HG03103 (cell line): ENCODE results near the gene TMEM43.
"Not testable (repeated sequence)": the region's sequence is repeated elsewhere in the genome, so short reads cannot be mapped to it uniquely, and the experiment has no call there.

Experiments used
- ATAC-seq: cut with Tn5 transposase; IDR thresholded peaks from one replicate; pipeline ENCODE4 v1.9.1; 2021; ENCODE audit warnings: low read depth; ENCODE audit not compliant: unreplicated experiment

TMEM43 gene

DNA sequence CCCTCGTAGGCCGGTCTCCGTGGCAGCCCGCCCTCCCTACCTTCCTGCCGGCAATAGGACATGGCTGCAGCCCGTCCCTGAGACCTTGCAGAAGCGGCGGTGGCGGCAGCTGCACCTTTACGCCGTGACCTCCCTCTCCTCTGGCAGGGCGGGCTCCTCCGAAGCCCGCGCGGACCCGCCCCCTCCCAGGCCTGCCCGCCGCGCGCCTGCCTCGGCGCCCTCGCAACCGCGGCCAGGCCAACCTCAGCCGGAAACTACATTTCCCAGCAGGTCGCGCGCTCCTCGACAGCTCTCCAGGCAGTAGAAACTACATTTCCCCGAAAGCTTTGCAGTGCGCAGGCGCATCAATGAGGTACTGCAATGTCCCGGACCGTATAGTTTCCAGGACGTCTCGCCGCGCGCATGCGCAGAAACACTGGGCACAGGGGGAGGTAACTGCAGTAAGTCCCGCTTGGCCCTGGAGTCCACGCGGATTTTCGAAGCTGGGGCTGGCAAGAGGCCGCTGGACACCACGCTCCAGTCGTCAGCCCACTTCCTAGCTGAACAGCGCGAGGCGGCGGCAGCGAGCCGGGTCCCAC lies at the start of gene TMEM43, which contains the start of gene CHCHD4:
TMEM43 (plus strand) TSS at position 438 of the 578 bp plus-strand sequence. CDS start 142 bp downstream, outside the sequence.
CHCHD4 (minus strand) TSS at position 256 of the 578 bp plus-strand sequence; CDS start at position 62, 194 bp downstream.
- ATAC-seq = peak; percentile 85

DNA sequence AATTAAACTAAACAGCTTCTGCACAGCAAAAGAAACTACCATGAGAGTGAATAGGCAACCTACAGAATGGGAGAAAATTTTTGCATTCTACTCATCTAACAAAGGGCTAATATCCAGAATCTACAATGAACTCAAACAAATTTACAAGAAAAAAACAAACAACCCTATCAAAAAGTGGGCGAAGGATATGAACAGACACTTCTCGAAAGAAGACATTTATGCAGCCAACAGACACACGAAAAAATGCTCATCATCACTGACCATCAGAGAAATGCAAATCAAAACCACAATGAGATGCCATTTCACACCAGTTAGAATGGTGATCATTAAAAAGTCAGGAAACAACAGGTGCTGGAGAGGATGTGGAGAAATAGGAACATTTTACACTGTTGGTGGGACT lies 49.6 kb upstream of the TMEM43 start:
- ATAC-seq = not testable (repeated sequence)

DNA sequence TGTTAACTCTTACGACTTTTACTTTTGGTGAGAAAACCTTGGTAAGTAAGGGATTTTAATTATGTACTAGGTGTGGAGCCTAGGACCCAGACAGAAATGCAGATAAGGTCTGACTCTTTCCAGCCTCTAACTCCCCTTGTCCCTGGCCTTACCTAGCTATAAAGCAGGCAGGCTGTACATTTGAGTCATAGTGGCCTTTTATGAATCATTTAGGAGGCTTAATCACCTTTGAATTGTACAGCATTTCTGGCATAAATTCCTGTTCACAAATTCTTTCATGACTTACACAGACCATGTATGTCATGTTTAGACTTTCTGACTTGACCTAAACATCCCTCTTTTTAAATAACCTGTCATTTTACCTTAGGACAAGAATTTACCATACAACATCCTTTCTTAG lies 47.5 kb upstream of the TMEM43 start:
- ATAC-seq = no peak

DNA sequence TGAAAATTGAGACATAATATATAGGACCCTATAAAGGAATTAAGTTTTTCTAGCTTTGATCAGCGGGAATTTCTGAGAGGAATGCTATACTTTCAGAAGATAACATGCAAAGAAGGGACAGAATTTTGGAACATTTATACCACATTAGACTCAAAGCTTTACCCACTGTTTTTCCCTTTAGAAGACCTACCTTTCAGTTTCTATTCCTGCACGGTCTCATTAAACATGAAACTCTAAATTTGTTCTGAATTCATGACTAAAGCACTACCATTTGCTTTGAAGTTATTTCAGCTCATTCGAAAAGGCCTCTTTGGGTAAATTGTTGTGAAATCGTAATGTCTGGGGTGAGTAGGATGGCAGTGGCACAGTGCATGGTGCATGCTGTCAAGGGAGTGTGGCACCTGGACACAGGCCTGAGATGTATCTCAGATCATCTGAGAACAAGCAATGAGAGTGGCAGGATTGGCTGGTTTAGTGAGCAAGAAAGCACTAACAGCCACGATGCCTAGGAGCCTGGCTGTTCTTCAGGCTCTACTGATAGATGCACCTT lies 42.7 kb upstream of the TMEM43 start:
- ATAC-seq = no peak

DNA sequence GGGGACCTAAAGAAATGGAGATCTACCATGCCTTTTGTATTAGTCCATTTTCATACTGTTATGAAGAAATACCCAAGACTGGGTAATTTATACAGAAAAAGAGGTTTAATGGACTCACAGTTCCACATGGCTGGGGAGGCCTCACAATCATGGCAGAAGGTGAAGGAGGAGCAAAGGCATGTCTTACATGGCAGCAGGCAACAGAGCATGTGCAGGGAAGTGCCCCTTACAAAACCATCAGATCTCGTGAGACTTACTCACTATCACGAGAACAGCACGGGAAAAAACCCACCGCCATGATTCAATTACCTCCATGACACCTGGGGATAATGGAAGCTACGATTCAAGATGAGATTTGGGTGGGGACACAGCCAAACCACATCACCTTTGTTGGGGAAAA lies 37.4 kb upstream of the TMEM43 start:
- ATAC-seq = not testable (repeated sequence)

DNA sequence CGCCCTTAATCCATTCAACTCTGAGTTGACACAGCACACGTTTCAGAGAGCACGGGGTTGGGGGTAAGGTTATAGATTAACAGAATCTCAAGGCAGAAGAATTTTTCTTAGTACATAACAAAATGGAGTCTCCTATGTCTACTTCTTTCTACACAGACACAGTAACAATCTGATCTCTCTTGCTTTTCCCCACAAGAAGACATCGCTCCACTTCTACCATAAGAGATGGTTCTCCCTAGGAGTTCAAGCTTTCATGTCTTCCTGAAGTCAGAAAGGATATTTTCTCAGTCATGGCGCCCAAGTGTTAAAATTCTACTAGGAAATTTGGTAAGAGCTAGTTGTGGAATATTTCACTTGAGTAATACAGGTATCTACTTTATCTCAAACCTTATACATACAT lies 32.9 kb upstream of the TMEM43 start:
- ATAC-seq = not testable (repeated sequence)

DNA sequence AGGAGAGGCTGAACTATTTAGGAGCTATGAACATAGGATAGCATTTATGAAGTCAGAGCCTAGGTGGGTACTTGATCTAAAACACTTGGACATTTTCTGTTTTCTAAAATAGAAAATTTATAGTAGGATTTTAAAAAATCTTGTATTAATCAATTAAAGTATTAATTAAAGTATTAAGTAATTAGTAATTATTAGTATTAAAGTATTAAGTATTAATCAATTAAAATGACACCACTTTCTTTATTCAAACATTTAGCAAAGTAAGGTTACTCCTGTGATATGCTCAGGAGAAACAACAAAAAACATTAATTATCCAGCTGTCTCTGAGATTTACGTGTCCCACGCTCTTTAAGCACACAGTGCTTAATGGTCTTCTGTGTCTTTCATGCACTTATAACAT lies 32.4 kb upstream of the TMEM43 start:
- no peak for ATAC-seq

DNA sequence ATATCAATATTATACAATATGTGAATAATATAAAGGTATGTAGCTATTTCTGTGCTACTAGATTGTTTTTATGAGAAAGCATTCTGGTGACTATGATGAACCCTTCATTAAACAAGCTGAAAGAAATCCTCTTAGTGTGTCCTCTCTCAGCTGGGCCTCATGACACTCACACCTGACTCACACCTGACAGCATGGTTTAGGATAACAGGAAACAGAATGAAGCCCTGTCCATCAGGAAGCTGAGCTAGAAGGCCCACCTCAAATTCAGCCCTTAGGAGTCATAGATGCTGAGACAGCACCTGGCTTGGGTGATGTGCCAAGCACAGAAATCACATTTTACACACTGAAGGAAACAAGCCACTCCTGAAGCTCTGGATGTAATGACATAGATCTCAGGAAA lies 31.0 kb upstream of the TMEM43 start:
- no peak for ATAC-seq

GRCh38 chr3:14096742-14097141 lies 28.1 kb upstream of the TMEM43 start:
- ATAC-seq = no peak

DNA sequence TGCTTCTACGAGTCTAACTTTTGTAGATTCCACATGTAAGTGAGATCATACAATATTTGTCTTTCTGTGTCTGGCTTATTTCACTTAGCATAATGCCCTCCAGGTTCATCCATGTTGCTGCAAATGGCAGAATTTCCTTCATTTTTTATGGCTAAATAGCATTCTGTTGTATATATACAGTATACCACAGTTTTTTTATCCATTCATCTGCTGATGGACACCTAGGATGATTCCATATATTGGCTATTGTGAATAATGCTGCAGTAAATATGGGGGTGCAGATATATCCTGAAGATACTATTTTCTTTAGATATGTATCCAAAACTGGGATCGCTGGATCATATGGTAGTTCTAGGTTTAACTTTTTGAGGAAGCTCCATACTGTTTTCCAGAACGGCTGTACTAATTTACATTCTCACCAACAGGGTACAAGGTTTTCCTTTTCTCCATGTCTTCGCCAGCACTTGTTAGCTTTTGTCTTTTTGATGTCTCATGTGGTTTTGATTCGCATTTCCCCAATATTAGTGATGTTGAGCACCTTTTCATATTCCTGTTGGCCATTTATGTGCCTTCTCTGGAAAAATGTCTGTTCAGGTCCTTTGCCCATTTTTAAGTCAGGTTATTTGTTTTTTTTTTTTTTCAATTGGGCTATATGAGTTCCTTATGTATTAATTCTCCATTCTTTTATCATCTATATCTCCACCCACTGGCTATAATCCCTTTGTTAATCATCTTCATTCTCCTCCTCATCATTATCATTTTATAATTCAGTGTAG lies 27.0 kb upstream of the TMEM43 start:
- ATAC-seq = no peak

GRCh38 chr3:14109821-14110220 lies 15.0 kb upstream of the TMEM43 start:
- not testable (repeated sequence) for ATAC-seq

DNA sequence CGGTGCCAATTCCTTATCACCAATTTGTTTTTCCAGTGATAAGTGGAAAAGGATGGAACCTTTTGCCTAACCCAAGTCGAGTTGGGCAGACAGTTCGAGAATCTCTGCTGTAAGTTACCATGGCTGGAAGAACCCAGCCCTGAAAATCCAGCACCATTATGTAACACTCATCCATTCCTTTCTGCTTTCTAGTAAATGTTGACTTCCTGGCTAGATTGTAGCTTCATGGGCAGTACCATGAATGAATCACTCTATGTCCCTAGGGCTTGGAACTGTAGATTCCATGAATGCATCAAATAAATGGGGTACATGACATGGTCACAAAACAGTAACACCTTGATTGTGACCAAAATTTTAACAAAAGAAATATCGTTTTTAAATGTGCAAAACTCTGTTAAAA lies 14.2 kb upstream of the TMEM43 start:
- ATAC-seq = no peak

GRCh38 chr3:14113965-14114635 lies 10.8 kb upstream of the TMEM43 start:
- no peak for ATAC-seq

DNA sequence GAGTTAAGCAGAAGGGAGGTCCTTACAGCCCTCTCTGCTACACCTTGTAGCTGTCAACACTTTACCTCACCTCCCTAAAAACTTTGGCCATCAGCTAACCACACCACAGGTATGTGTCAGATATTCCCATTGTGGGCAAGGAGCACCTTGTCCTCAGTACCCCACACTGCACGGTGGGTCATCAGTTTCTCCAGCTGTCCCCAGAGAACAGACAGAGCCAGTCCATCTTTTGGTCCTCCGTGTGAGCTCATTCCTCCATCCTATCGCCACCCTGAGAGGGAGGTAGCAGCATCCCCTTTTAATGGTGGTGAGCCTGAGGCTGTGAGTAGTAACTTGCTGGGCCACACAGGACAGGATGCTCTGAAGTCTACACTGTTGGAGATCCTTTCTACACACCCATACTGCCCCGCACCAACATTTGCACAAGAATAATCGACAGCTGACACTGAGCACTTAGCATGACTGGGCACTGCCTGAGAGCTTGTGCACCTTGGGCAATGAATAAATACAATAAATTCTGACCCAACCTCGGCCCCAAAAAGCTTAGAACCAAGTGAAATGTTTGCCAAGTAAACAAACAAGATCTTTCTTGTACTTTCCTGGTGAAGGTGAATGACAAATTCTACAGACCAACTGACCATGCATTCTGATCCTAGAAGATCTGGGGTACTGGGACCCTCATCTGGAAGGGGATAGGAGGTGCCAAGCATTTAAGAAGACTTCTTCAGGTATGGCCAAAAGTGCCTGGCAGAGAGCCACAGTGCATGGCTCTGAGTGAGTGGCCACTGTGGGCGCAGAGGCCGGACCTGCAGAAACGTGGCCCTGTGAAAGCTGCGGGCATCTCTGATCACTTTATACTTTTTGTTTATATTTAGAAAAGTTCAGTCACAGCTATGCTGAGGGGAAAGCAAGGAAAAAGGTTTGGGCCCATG lies 7.1 kb upstream of the TMEM43 start:
- no peak for ATAC-seq

- ATAC-seq = no peak
Observed at GRCh38 chr3:14118400-14119381, 6.2 kb upstream of the TMEM43 start.

- no peak for ATAC-seq
Observed at GRCh38 chr3:14119651-14120050, 5.2 kb upstream of the TMEM43 start.

DNA sequence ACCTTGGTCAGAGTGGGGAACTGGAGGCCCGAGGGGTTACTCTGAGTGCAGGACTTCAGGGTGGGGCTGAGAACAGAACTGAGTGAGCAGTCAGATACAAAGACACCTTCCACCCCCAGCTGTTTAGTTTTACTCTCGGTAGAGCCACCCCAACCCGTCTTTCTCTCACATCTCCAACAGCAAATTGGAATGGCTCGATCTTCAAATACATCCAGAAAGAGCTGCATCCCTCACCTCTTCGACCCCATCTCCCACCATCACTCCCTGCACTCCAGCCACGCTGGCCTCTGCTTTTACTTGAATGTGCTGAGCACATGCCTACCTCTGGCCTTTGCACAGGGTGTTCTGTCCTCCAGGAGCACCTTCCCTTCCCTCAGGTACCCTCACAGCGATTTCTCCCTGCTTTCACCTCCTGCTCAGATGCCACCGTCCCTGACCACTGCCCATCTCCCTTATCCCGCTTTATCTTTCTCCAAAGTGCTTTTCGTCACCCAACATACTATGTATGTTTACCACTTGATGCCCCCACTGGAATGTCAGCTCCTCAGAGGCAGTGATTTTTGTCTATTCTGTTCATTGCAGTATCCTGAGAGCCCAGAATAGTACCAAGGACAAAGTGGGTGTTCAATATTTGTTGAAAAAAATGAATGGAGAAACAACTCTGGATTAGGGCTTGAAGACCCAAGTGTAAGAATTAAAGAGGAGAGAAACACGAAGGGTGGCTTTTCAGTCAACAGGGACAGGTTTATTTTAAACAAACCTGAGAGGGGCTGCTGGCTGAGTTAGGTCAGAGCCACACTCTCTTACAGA lies 4.5 kb upstream of the TMEM43 start:
- no peak for ATAC-seq

DNA sequence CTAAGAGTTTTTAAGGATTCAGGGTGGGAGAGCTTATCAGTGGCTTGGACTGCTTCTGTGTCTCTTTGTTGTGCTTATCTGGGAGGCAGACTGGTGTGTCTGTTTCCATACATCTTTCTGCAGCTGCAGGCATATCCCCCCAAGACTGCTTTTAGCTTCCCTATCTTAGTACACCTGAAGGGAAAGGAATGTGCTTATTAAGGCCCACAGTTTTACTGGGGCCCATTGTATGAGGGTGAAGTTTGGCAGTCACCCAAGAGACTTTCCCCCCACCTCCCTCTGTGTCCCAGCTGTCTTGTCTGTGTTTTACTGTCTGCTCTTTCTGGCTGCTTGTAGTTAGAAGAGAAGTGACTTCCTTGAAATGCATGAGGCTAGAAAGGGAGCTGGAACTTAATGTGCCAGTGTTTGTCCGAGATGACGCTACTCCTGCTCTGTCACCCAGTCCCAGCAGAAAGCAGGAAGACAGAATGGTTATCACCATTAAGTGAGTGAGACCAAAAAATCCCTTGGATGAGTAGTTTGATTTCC lies 3.9 kb upstream of the TMEM43 start:
- ATAC-seq = not testable (repeated sequence)
